GM18517 (cell line): ENCODE measurements around the gene C1orf52.

Experiments used
- ATAC-seq: cut with Tn5 transposase; IDR thresholded peaks from one replicate; pipeline ENCODE4 v1.9.1; 2021; ENCODE audit warnings: mild to moderate bottlenecking, moderate library complexity; ENCODE audit not compliant: unreplicated experiment

C1orf52 gene

DNA sequence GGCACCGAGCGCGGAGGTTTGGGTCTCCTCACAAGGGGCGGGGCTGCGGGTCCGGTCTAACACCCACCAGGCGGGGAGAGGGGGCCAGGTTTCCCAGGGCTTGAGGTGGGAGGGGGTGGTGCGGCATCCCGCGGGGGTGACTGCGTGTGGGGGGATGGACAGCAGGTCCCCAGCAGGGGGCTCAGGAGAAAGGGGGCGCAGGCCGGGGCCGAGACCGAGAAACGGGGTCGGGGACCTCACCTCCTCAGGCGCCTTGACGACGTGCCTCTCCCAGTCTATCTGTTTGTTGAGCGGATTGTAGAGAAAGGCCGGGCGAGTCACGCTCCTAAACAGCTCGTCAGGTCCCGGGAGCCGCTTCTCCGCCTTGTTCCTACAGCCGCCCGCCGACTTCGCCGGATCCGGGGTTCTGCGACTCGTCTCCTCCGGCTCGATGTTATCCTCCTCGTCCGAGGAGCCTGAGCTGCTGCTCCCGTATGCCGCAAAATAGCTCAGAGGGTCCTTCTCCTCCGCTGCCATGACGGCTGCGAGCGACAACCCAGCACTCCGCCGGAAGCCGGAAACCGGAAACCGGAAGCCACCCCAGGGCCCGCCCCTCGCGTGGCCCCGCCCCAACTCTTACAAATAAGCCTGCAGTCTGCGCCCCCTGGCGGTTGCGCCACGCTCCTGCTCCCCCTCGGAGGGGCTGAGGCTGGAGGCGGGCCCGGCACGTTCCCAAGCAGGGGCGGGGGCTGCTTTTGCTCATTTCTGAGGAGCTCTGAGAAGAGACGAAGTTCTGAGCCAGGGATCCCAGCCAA lies at the start of gene C1orf52:
C1orf52 (minus strand) TSS at position 545 of the 794 bp plus-strand sequence; CDS start at position 516, 29 bp downstream.
- ATAC-seq, result peak; percentile 98

DNA sequence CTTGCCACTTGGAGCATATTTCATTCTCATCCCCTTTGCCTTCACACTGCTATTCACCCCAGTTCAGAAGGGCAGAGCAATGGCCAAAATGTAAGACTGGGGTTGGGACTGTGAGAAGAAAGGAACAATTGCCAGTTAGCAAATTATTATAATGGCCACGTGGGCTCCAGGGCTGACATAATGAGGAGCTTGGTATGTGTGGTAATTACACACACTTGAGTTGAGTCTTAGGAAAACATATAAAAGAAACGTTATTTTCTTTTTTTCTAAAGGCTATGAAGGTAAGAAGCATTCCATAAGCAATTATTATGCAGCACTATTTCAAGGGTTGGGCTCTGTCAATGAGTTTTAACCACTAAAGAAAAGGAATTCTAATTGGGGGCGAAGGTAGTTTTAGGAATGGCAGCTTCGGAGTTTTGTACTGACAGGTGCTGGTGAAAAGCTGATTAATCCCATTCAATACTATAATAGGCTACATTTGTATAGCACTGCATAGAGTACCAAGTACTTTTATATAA lies 49.4 kb upstream of the C1orf52 start:
- no peak for ATAC-seq

- ATAC-seq, result peak; percentile 61
These were observed 48.7 kb upstream of the C1orf52 start for GRCh38 chr1:85307987-85308832.

- ATAC-seq, result no peak
These were observed 46.8 kb upstream of the C1orf52 start for GRCh38 chr1:85306236-85306635.

DNA sequence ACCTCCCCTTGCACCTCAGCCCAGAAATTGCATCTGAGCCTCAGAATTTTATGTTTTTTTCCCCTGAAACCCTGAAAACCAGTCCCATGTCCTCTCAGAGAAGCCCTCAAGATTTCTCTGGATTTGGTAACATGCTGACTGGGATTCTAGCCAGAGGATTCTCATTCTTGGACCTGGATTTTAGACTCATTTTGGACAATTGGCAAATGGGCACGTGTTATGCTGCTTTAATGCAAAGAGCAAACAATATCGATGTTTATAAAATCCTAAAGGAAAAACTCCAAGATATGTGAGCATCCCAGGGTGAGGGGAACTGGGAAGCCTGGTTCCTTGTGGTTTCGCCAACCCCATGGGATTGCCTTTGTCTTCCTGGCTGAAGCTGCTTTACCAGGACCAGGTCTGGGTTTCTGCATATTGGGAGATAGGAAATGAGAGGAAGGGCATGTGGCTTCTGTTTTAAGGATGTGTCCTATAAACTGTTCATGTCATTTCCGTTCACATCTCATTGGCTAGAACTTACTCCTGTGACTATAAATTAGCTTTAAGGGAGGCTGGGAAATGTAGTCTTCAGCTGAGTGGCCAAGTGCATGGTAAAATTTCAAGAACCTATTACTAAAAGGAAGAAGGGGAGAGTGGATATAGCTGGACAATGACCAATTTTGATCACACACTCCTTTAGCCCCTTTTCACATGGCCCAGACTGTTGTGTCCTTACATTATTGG lies 44.1 kb upstream of the C1orf52 start:
- ATAC-seq, result no peak

GRCh38 chr1:85300140-85300539 lies 40.7 kb upstream of the C1orf52 start:
- no peak for ATAC-seq

- peak; percentile 97 for ATAC-seq
These were observed 38.6 kb upstream of the C1orf52 start for GRCh38 chr1:85297855-85298629.

GRCh38 chr1:85297538-85297854 lies 38.0 kb upstream of the C1orf52 start:
- ATAC-seq, result no peak

GRCh38 chr1:85296980-85297379 lies 37.5 kb upstream of the C1orf52 start:
- ATAC-seq, result no peak

DNA sequence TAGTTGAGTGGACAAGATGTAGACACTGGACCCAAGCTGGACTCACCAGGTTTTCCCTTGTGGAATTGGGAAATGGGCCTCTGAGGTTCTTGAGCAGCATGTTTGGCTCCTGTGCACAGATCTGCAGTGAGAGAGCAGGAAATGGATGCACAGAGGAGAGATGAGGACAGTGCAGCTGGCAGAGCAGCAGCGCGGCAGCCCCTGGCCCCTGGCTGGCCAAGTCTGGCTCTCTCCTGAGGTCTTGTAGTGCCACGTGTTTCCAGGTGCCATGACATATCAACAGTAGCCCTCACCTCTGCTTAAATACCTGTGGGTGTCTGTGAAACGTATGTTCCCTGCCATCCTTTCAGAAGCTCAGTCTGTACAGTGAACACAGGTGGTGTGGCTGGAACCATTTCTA lies 36.2 kb upstream of the C1orf52 start:
- no peak for ATAC-seq

DNA sequence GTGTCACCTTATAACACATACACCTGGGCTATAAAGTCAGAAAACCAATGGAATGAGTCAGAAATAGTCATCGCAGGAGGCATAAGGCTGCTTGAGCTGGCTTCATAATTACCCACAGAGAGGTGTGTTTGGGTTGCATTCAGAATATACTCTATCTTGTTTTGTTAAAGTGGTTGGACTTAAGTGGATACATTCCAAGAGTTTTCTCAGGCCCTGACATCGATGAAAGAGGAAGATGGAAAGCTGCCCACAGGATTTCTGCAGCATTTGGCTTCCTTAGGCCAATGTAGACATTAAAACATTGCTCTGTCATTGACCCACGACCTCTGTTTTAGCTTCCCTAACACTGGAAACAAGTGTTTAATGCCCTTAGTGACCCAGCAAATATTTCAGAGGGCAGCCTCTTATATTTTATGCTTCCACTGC lies 35.6 kb upstream of the C1orf52 start:
- ATAC-seq, result no peak

DNA sequence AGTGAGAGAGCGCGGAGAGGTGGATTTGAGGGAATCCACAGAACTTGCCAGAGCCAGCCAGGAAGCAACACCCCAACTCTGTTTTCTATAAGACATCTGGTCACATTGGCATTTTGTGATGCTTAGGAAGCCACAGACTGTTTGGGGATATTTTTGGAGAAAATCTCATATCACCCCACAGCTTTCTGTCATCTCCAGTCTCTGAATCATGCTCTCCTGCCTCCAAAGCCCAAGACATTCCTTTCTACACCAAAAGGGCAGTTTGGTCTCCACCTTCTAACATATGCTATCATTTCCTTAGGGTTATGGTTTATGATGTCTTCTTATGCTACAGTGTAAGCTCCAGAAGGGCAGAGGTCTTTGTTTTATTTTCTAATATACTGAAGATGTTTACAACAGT lies 31.4 kb upstream of the C1orf52 start:
- ATAC-seq, result no peak

GRCh38 chr1:85289848-85290335 lies 30.4 kb upstream of the C1orf52 start:
- ATAC-seq, result peak; percentile 66

DNA sequence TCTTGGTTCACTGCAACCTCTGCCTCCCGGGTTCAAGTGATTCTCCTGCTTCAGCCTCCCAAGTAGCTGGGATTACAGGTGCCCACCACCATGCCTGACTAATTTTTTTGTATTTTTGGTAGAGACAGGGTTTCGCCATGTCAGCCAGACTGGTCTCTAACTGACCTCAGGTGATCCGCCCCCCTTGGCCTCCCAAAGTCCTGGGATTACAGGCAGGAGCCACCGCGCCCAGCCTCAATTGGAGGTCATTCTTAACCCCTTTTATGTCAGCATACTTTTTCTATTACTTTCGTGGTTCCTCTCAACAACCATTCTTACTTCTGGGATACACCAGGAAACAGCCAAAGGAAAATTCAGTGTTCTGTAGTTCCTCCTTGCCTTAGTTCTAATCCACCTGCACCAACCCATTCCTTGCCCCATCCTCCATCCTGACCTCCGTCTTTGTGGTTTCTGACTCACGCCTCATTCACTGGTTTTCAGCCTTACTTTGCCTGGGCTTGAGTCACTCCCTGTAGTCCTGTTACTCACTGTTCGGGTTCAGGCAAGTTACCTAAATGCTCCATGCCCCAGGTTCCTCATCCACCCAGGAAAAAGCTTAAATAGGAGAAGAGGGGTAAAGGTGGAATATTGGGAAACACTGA lies 29.9 kb upstream of the C1orf52 start:
- no peak for ATAC-seq

- ATAC-seq, result no peak
These were observed 24.7 kb upstream of the C1orf52 start for GRCh38 chr1:85284202-85284601.

DNA sequence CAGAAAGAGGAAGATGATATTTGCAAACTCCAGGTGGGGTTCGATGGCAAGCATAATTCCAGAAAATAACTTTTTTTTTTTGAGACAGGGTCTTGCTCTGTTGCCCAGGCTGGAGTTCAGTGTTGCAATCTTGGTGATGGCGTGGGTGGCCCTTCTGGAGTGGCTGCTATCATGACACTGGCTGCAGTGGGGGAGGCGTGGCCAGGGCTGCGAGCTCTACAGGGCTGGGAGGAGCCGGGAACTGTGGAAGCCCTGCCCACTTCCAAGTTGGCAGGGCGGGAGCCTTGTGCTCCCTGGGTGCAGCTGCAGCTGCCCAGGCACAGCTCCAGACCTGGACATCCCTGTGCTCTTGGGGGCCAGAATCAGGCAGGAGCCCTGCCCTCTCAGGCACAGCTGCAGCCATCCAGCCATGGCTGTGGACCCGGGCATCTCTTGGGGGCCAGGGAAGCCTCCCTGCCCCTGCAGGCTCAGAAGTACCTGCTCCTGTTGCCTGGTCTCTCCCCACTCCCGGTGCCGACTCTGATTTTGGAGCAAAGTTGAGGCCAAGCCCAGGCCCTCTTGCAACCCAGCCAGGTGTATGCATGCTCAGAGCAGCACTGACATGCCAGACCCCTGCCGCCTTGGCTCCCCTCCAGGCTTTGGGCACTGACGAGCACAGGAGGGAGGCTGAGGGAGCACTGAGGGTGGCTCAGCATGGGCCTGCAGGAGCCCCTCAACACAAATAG lies 24.2 kb upstream of the C1orf52 start:
- no peak for ATAC-seq

GRCh38 chr1:85282424-85282823 lies 23.0 kb upstream of the C1orf52 start:
- ATAC-seq, result no peak

DNA sequence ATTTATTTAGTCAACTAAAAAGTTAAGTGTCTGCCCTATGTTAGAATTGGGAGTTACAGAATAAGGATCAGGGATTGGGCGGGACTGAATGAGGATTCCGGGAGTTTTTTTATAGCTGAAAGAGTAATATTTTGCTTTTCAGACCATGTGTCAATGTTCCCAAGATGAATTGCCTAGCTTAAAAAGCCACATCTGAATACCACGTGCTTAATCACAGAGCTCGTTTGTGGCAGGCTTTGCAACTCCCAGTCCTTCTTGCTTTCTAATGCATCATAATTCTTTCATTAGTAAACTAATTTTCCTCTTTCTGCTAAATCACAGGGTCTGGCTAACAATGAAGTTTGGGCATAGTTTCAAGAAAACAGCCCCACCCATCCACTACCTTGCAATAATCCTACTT lies 21.2 kb upstream of the C1orf52 start:
- no peak for ATAC-seq

- no peak for ATAC-seq
These were observed 20.1 kb upstream of the C1orf52 start for GRCh38 chr1:85279458-85280080.
